H9 (cell line): ENCODE data around the gene ATP6V1G3. TPM values are rescaled to one million over a fixed set of nuclear protein-coding genes. Genes with fewer than 3 reads are reported as not detected.
"Not testable (repeated sequence)": the region's sequence is repeated elsewhere in the genome, so short reads cannot be mapped to it uniquely, and the experiment has no call there.

ENCODE experiments used
- DNase-seq: peaks from one replicate; pipeline ENCODE4 v3.0.0-alpha.2; 2017
- H2AFZ ChIP-seq: one replicate; pipeline ENCODE4 v1.6.1; 2013; ENCODE audit warnings: mild to moderate bottlenecking, low read length, control low read depth, moderate library complexity
- H2AK5ac ChIP-seq: 2 replicates; pipeline ENCODE4 v1.6.1; 2013; ENCODE audit warnings: low read length, control low read depth, mixed read lengths; ENCODE audit not compliant: insufficient read length
- H2BK120ac ChIP-seq: one replicate; pipeline ENCODE4 v1.6.1; 2013; ENCODE audit warnings: low read depth, mild to moderate bottlenecking, low read length, control low read depth, inconsistent platforms; ENCODE audit not compliant: poor library complexity, severe bottlenecking
- H2BK12ac ChIP-seq: 2 replicates; pipeline ENCODE4 v1.6.1; 2013; ENCODE audit warnings: low read length, control low read depth, mixed read lengths, low read depth; ENCODE audit not compliant: insufficient read length
- H2BK15ac ChIP-seq: 2 replicates; pipeline ENCODE4 v1.6.1; 2013; ENCODE audit warnings: low read depth, low read length, control low read depth
- H2BK20ac ChIP-seq: one replicate; pipeline ENCODE4 v1.6.1; 2013; ENCODE audit warnings: low read depth, mild to moderate bottlenecking, low read length, control low read depth, inconsistent platforms; ENCODE audit not compliant: poor library complexity, severe bottlenecking
- H2BK5ac ChIP-seq: 2 replicates; pipeline ENCODE4 v1.6.1; 2013; ENCODE audit warnings: low read length, control low read depth, mixed read lengths; ENCODE audit not compliant: insufficient read length
- H3K14ac ChIP-seq: 2 replicates; pipeline ENCODE4 v1.6.1; 2013; ENCODE audit warnings: low read length, control low read depth; ENCODE audit not compliant: insufficient read depth
- H3K18ac ChIP-seq: 2 replicates; pipeline ENCODE4 v1.6.1; 2013; ENCODE audit warnings: low read depth, mild to moderate bottlenecking, mixed read lengths, low read length, control low read depth; ENCODE audit not compliant: insufficient read length
- H3K23ac ChIP-seq: 2 replicates; pipeline ENCODE4 v1.6.1; 2013; ENCODE audit warnings: low read length, control low read depth, mixed read lengths, low read depth; ENCODE audit not compliant: insufficient read length
- H3K23me2 ChIP-seq: 2 replicates; pipeline ENCODE4 v1.6.1; 2013; ENCODE audit warnings: low read depth, mild to moderate bottlenecking, mixed read lengths, low read length, control low read depth; ENCODE audit not compliant: insufficient read length, poor library complexity, severe bottlenecking
- H3K27ac ChIP-seq: 2 replicates; pipeline ENCODE4 v1.5.1; 2013; ENCODE audit warnings: low read length, control low read depth, mixed read lengths, low read depth; ENCODE audit not compliant: insufficient read length
- H3K27me3 ChIP-seq: 2 replicates; pipeline ENCODE4 v1.6.1; 2013; ENCODE audit warnings: low read length, control low read depth, inconsistent platforms; ENCODE audit not compliant: insufficient read depth
- H3K4ac ChIP-seq: 2 replicates; pipeline ENCODE4 v1.6.1; 2013; ENCODE audit warnings: low read depth, mild to moderate bottlenecking, control low read depth, inconsistent platforms, low read length, moderate library complexity
- H3K4me1 ChIP-seq: 2 replicates; pipeline ENCODE4 v1.6.1; 2013; ENCODE audit warnings: low read length, control low read depth, inconsistent platforms; ENCODE audit not compliant: insufficient read depth
- H3K4me2 ChIP-seq: 2 replicates; pipeline ENCODE4 v1.6.1; 2013; ENCODE audit warnings: low read length, control low read depth, mixed read lengths; ENCODE audit not compliant: insufficient read length, insufficient read depth
- H3K56ac ChIP-seq: 2 replicates; pipeline ENCODE4 v1.6.1; 2013; ENCODE audit warnings: low read depth, mild to moderate bottlenecking, mixed read lengths, low read length, control low read depth; ENCODE audit not compliant: insufficient read length
- H3K79me1 ChIP-seq: 2 replicates; pipeline ENCODE4 v1.6.1; 2013; ENCODE audit warnings: low read depth, mild to moderate bottlenecking, moderate library complexity, low read length, control low read depth, inconsistent platforms; ENCODE audit not compliant: insufficient read depth, poor library complexity, severe bottlenecking
- H3K79me2 ChIP-seq: 2 replicates; pipeline ENCODE4 v1.6.1; 2013; ENCODE audit warnings: low read length, control low read depth, inconsistent platforms; ENCODE audit not compliant: insufficient read depth
- H3K9ac ChIP-seq: 2 replicates; pipeline ENCODE4 v1.6.1; 2013; ENCODE audit warnings: low read length, control low read depth, mixed read lengths; ENCODE audit not compliant: insufficient read length; ENCODE audit errors: extremely low read depth
- H3K9me3 ChIP-seq: one replicate; pipeline ENCODE4 v1.6.1; 2013; ENCODE audit warnings: low read depth, low read length, inconsistent platforms; ENCODE audit not compliant: control insufficient read depth
- H3T11ph ChIP-seq: one replicate; pipeline ENCODE4 v1.6.1; 2013; ENCODE audit warnings: mild to moderate bottlenecking, low read length, control low read depth, inconsistent platforms
- H4K20me1 ChIP-seq: one replicate; pipeline ENCODE4 v1.6.1; 2013; ENCODE audit not compliant: control insufficient read depth, insufficient read length, insufficient read depth
- H4K5ac ChIP-seq: 2 replicates; pipeline ENCODE4 v1.6.1; 2013; ENCODE audit warnings: low read depth, mild to moderate bottlenecking, mixed read lengths, low read length, control low read depth; ENCODE audit not compliant: insufficient read length
- H4K8ac ChIP-seq: replicated peaks from 2 replicates; pipeline ENCODE4 v1.6.1; 2013; ENCODE audit warnings: low read length, control low read depth, mixed read lengths, low read depth; ENCODE audit not compliant: insufficient read length
- H4K91ac ChIP-seq: 2 replicates; pipeline ENCODE4 v1.6.1; 2013; ENCODE audit warnings: low read depth, mild to moderate bottlenecking, moderate library complexity, mixed read lengths, low read length, control low read depth; ENCODE audit not compliant: insufficient read length
- H3K27ac Mint-ChIP-seq, 3 experiments: 2 replicates in 2 of 3; 3 replicates in 1 of 3; pipeline ENCODE4 v1.8.0; 2020 to 2021; ENCODE audit warnings: mixed read lengths in 3 of 3, mild to moderate bottlenecking in 1 of 3, moderate library complexity in 1 of 3
- H3K27me3 Mint-ChIP-seq: 2 replicates; pipeline ENCODE4 v1.8.0; 2021; ENCODE audit warnings: low read depth, mild to moderate bottlenecking, moderate library complexity, mixed read lengths
- H3K36me3 Mint-ChIP-seq, 3 experiments: 2 replicates in 2 of 3; 3 replicates in 1 of 3; pipeline ENCODE4 v1.8.0; 2020 to 2021; ENCODE audit warnings: low read depth in 3 of 3, mixed read lengths in 3 of 3; ENCODE audit not compliant: insufficient read depth in 1 of 3
- H3K4me1 Mint-ChIP-seq, 2 experiments: 2 replicates each; pipeline ENCODE4 v1.8.0; 2020; ENCODE audit warnings: mixed read lengths in 2 of 2
- H3K4me3 Mint-ChIP-seq, 2 experiments: 2 replicates in 1 of 2; 3 replicates in 1 of 2; pipeline ENCODE4 v1.8.0; 2020 to 2021; ENCODE audit warnings: mild to moderate bottlenecking in 2 of 2, mixed read lengths in 2 of 2, moderate library complexity in 1 of 2
- H3K9me3 Mint-ChIP-seq, 2 experiments: 2 replicates in 1 of 2; 3 replicates in 1 of 2; pipeline ENCODE4 v1.8.0; 2020; ENCODE audit warnings: mild to moderate bottlenecking in 2 of 2, mixed read lengths in 2 of 2, moderate library complexity in 1 of 2
- CTCF ChIP-seq: fragments of 200-600 bp; sonication (generic); conservative IDR thresholded peaks from 3 replicates; pipeline ENCODE4 v1.8.0; 2021; ENCODE audit warnings: antibody characterized with exemption, mild to moderate bottlenecking
- WGBS: extraction: QIAGEN DNeasy Blood & Tissue Kit; methylation state at CpG from one replicate; pipeline ENCODE4 v1.1.7; 2013; ENCODE audit warnings: missing lambda C conversion rate, low lambda C conversion rate, mixed read lengths; ENCODE audit not compliant: insufficient read length; ENCODE audit errors: extremely low coverage; 5-methylcytosine and 5-hydroxymethylcytosine counted together
- total RNA-seq: library from RNA; stranded (reverse); gene quantifications from 2 replicates; pipeline ENCODE4 v1.2.1, GENCODE V29; 2021

Gene ATP6V1G3
- total RNA-seq, 1 experiment from 2014 or later, result not detected

- Histone ChIP-seq H4K8ac (no peak overlapping the region), H2BK12ac (no peak overlapping the region), H3K56ac (no peak overlapping the region), H3K9me3 (no peaks in the 10 kb centered on the region), H3K79me2 (no peaks in the 10 kb centered on the region), H3K23ac (no peak overlapping the region), H2BK15ac (no peak overlapping the region), H4K91ac (no peak overlapping the region), H3K18ac (no peak overlapping the region), H2BK120ac (no peak overlapping the region), H2AFZ (no peak overlapping the region), H3K23me2 (no peaks in the 10 kb centered on the region), H4K20me1 (no peaks in the 10 kb centered on the region), H3K27me3 (no peaks in the 10 kb centered on the region), H3K4me1 (no peaks in the 10 kb centered on the region), H3T11ph (no peak overlapping the region), H3K4ac (no peak overlapping the region), H3K9ac (no peak overlapping the region), H4K5ac (no peak overlapping the region), H3K79me1 (no peaks in the 10 kb centered on the region), H3K14ac (no peak overlapping the region), H2BK5ac (no peak overlapping the region), H3K4me2 (no peak overlapping the region), H3K27ac (no peak overlapping the region), H2AK5ac (no peak overlapping the region), H2BK20ac (no peak overlapping the region)
- H3K4me1 Mint-ChIP-seq, result no peaks in the 10 kb centered on the region
- H3K4me3 Mint-ChIP-seq, result no peak overlapping the region
- no peak for DNase-seq
- TF ChIP-seq CTCF, result no peak
- no peaks in the 10 kb centered on the region for H3K9me3 Mint-ChIP-seq
- no peaks in the 10 kb centered on the region for H3K36me3 Mint-ChIP-seq
- no CpG with 5 or more reads among the region's 2 CpGs for WGBS
- H3K27ac Mint-ChIP-seq, result no peak overlapping the region
- no peaks in the 10 kb centered on the region for H3K27me3 Mint-ChIP-seq
Observed at GRCh38 chr1:198480876-198481275, 59.6 kb downstream of the ATP6V1G3 start.

- H4K20me1 ChIP-seq, H3K23ac ChIP-seq, H3K36me3 Mint-ChIP-seq, H3K27me3 Mint-ChIP-seq, H3K4me3 Mint-ChIP-seq, H2AK5ac ChIP-seq, H3K56ac ChIP-seq, H4K5ac ChIP-seq, H2BK12ac ChIP-seq, H3K9me3 Mint-ChIP-seq, H3K27me3 ChIP-seq, H3K18ac ChIP-seq, H3K4me2 ChIP-seq, H4K8ac ChIP-seq, H3K14ac ChIP-seq, H2BK120ac ChIP-seq, H3T11ph ChIP-seq, H3K27ac Mint-ChIP-seq, H3K23me2 ChIP-seq, DNase-seq, H2BK20ac ChIP-seq, H3K27ac ChIP-seq, H2BK15ac ChIP-seq, H3K4me1 ChIP-seq, H2BK5ac ChIP-seq, H4K91ac ChIP-seq, H2AFZ ChIP-seq, H3K79me1 ChIP-seq, H3K9ac ChIP-seq, H3K9me3 ChIP-seq, H3K79me2 ChIP-seq, H3K4me1 Mint-ChIP-seq, H3K4ac ChIP-seq: not testable (repeated sequence)
Observed at GRCh38 chr1:198477354-198477753, 63.1 kb downstream of the ATP6V1G3 start.
